SU-DHL-6 (cell line): ENCODE data around the gene RAB3B.

ENCODE experiments used
- CTCF ChIP-seq: fragments of 200-600 bp; sonication (generic); IDR thresholded peaks from one replicate; pipeline ENCODE4 v1.5.1; 2017; ENCODE audit warnings: antibody characterized with exemption, mild to moderate bottlenecking, low read length, moderate library complexity; ENCODE audit not compliant: insufficient read depth, poor library complexity, severe bottlenecking
- EZH2phosphoT487 ChIP-seq: fragments of 200-600 bp; sonication (generic), shearing (Covaris generic); conservative IDR thresholded peaks from 2 replicates; pipeline ENCODE4 v1.6.1; 2018; ENCODE audit warnings: mild to moderate bottlenecking, antibody characterized with exemption, low read length, moderate library complexity, mixed read lengths

- no peak for TF ChIP-seq CTCF
- TF ChIP-seq EZH2phosphoT487, result no peak
Observed at GRCh38 chr1:51952638-51953037, 37.9 kb downstream of the RAB3B start.
